Panc1 (cell line): Measurements from ENCODE around the gene MCTP1. TPM values are rescaled to one million over a fixed set of nuclear protein-coding genes. Genes with fewer than 3 reads are reported as not detected.
A peak's percentile ranks its signal among the peaks of the same experiment; 100 is the strongest.

Source experiments
- ATAC-seq: fragments of 200-7000 bp; cut with Tn5 transposase; 2 replicates; pipeline ENCODE4 v1.9.1; 2020; ENCODE audit warnings: mild to moderate bottlenecking, moderate library complexity
- BruUV-seq: library from RNA; stranded (reverse); fragments of 400-500 nt; replicated peaks from 2 replicates; lab custom pipeline; 2021; lab: Mats Ljungman, UMichigan
- CTCF ChIA-PET: fragments of 300-600 bp; sonication (Branson Sonifier 250); formaldehyde crosslinking; loops from one replicate; lab custom pipeline; 2022; ENCODE audit warnings: antibody characterized with exemption; lab: Charles Lee
- POLR2A ChIA-PET: fragments of 300-600 bp; sonication (Branson Sonifier 250); formaldehyde crosslinking; loops from one replicate; lab custom pipeline; 2022; ENCODE audit warnings: antibody characterized with exemption; lab: Charles Lee
- DNase-seq: peaks from one replicate; pipeline ENCODE4 v3.0.0-alpha.2; 2010; ENCODE audit warnings: low read depth, low spot score
- H3K27ac ChIP-seq: 2 replicates; pipeline ENCODE4 v1.5.1; 2011; ENCODE audit warnings: mild to moderate bottlenecking, low read length, inconsistent platforms
- H3K27me3 ChIP-seq: fragments of 200-500 bp; sonication (Bioruptor generic); 2 replicates; pipeline ENCODE4 v1.6.0; 2014; ENCODE audit warnings: low read length, inconsistent platforms; ENCODE audit not compliant: control insufficient read depth, insufficient read depth
- H3K36me3 ChIP-seq: fragments of 200-500 bp; sonication (Bioruptor generic); 2 replicates; pipeline ENCODE4 v1.5.1; 2014; ENCODE audit warnings: inconsistent platforms, mild to moderate bottlenecking, low read length, moderate library complexity; ENCODE audit not compliant: control insufficient read depth, insufficient read depth
- H3K4me1 ChIP-seq: 2 replicates; pipeline ENCODE4 v1.5.1; 2011; ENCODE audit warnings: inconsistent platforms, mild to moderate bottlenecking, low read length, moderate library complexity; ENCODE audit not compliant: control insufficient read depth, insufficient read depth
- H3K4me3 ChIP-seq, 2 experiments: 2 replicates each; pipeline ENCODE4 v1.5.1; 2011 to 2012; ENCODE audit warnings: low read depth in 2 of 2, low read length in 2 of 2, mild to moderate bottlenecking in 2 of 2, inconsistent platforms in 1 of 2, moderate library complexity in 1 of 2
- H3K9me3 ChIP-seq: fragments of 200-500 bp; sonication (Bioruptor generic); 2 replicates; pipeline ENCODE4 v1.5.1; 2014; ENCODE audit warnings: low read depth, mild to moderate bottlenecking, inconsistent platforms, low read length, moderate library complexity; ENCODE audit not compliant: control insufficient read depth, insufficient read depth
- CTCF ChIP-seq: fragments of 450-650 bp; IDR thresholded peaks from 2 replicates; pipeline ENCODE4 v1.5.1; 2017; ENCODE audit warnings: mild to moderate bottlenecking
- POLR2AphosphoS5 ChIP-seq: IDR thresholded peaks from 2 replicates; pipeline ENCODE4 v1.6.1; 2012; ENCODE audit warnings: mild to moderate bottlenecking, low read depth, low read length, moderate library complexity
- REST ChIP-seq, 2 experiments: IDR thresholded peaks; 2 replicates each; pipeline ENCODE4 v1.6.1; 2011 to 2012; ENCODE audit warnings: low read depth in 2 of 2, control low read depth in 1 of 2, low read length in 1 of 2, mild to moderate bottlenecking in 1 of 2, moderate library complexity in 1 of 2; ENCODE audit not compliant: insufficient read depth in 1 of 2
- SIN3A ChIP-seq: IDR thresholded peaks from 2 replicates; pipeline ENCODE4 v1.6.1; 2012; ENCODE audit warnings: low read depth, mild to moderate bottlenecking, low read length, moderate library complexity, borderline replicate concordance; ENCODE audit not compliant: insufficient read depth
- TCF7L2 ChIP-seq: IDR thresholded peaks from 2 replicates; pipeline ENCODE4 v1.6.1; 2011; ENCODE audit warnings: mild to moderate bottlenecking, low read depth, low read length, inconsistent platforms
- in situ Hi-C: cut with HindIII; loops from 2 replicates; pipeline ENCODE4 v1.10.0; 2016; ENCODE audit warnings: low sequenced_read_pairs, low pct_unique_long_range_greater_than_20kb
- intact Hi-C: fragments of 100-400 bp; cut with micrococcal nuclease; formaldehyde crosslinking; loops from one replicate; pipeline ENCODE4 v1.10.0; 2022; ENCODE audit not compliant: unreplicated experiment
- total RNA-seq: library from RNA; stranded (reverse); gene quantifications from one replicate; pipeline ENCODE4 v1.2.1, GENCODE V29; 2021; ENCODE audit not compliant: unreplicated experiment

MCTP1 gene
- total RNA-seq, 1 experiment from 2014 or later: 39.8 TPM

GRCh38 chr5:94900006-94900505 is 384.8 kb downstream of the MCTP1 start:
- ATAC-seq (no peak), DNase-seq (no peak)
- Histone ChIP-seq H3K4me3 (no peak overlapping the region), H3K27ac (no peak overlapping the region), H3K36me3 (no peaks in the 10 kb centered on the region; the same call in 1 of the 2 replicates), H3K27me3 (no peaks in the 10 kb centered on the region), H3K9me3 (no peaks in the 10 kb centered on the region), H3K4me1 (no peaks in the 10 kb centered on the region)
- intact Hi-C loops: no loop called here
- in situ Hi-C loops: no loop called here
- TF ChIP-seq SIN3A: no peak
- no peak for TF ChIP-seq POLR2AphosphoS5
- no peak for TF ChIP-seq TCF7L2
- no peak for TF ChIP-seq REST (IDR thresholded peaks at IDR 0.05; ENCODE audit: insufficient read depth in 1 of 2, low read depth in 2 of 2, low read length in 1 of 2)
- TF ChIP-seq CTCF: no peak
- BruUV-seq: no TSS peak
- POLR2A ChIA-PET: no interaction called here
- CTCF ChIA-PET: no interaction called here

GRCh38 chr5:94893412-94894135 is 391.3 kb downstream of the MCTP1 start:
- intact Hi-C loops: no loop called here
- Histone ChIP-seq H3K27me3 (no peaks in the 10 kb centered on the region), H3K27ac (no peak overlapping the region), H3K9me3 (no peaks in the 10 kb centered on the region), H3K36me3 (no peaks in the 10 kb centered on the region; the same call in 1 of the 2 replicates), H3K4me3 (no peak overlapping the region), H3K4me1 (no peaks in the 10 kb centered on the region)
- ATAC-seq (no peak), DNase-seq (no peak)
- no TSS peak for BruUV-seq
- POLR2A ChIA-PET: no interaction called here
- in situ Hi-C loops: no loop called here
- TF ChIP-seq CTCF (peak; percentile 12; the same call in 1 of the 2 replicates), REST (IDR thresholded peaks at IDR 0.05; ENCODE audit: insufficient read depth in 1 of 2, low read depth in 2 of 2, low read length in 1 of 2) (no peak), SIN3A (no peak)
- CTCF ChIA-PET: interaction anchor here (0.7 kb wide), 1 partner anchor 984 kb away, joined by 3 read pairs; no protein-coding TSS in a partner anchor
